HepG2 (cell line): ENCODE data around the gene MAP3K2. TPM values are rescaled to one million over a fixed set of nuclear protein-coding genes. Genes with fewer than 3 reads are reported as not detected.
A peak's percentile ranks its signal among the peaks of the same experiment; 100 is the strongest.

Experiments
- AGO2 ChIP-seq: fragments of 200-400 bp; formaldehyde crosslinking; optimal IDR thresholded peaks from 2 replicates; pipeline ENCODE3; 2017; ENCODE audit warnings: mild to moderate bottlenecking, low read depth, low read length, moderate library complexity
- CREB1 ChIP-seq, 2 experiments: fragments of 450-650 bp in 1 of 2; IDR thresholded peaks; 2 replicates each; pipeline ENCODE4 v1.6.1; 2016 to 2017; ENCODE audit warnings: control low read depth in 1 of 2, mild to moderate bottlenecking in 1 of 2, missing compliant biosample characterization in 1 of 2, missing genetic modification characterization in 1 of 2
- ZFY ChIP-seq: sonication (generic); formaldehyde crosslinking; IDR thresholded peaks from 2 replicates; pipeline ENCODE4 v1.4.0; 2020; ENCODE audit warnings: missing genetic modification reagents
- ZMAT3 ChIP-seq: sonication (generic); formaldehyde crosslinking; conservative IDR thresholded peaks from 2 replicates; pipeline ENCODE4 v1.7.0; 2021; ENCODE audit warnings: missing genetic modification reagents
- ZNF276 ChIP-seq: sonication (generic); formaldehyde crosslinking; IDR thresholded peaks from 2 replicates; pipeline ENCODE4 v1.4.0; 2020; ENCODE audit warnings: mild to moderate bottlenecking, low read depth, missing genetic modification reagents
- ZNF329 ChIP-seq: sonication (generic); formaldehyde crosslinking; IDR thresholded peaks from 2 replicates; pipeline ENCODE4 v1.9.0; 2021; ENCODE audit warnings: low read depth, mild to moderate bottlenecking, missing genetic modification reagents
- ZNF605 ChIP-seq: sonication (generic); formaldehyde crosslinking; IDR thresholded peaks from 2 replicates; pipeline ENCODE4 v1.8.0; 2022; ENCODE audit warnings: mild to moderate bottlenecking, missing genetic modification reagents
- ZNF687 ChIP-seq: sonication (generic); formaldehyde crosslinking; IDR thresholded peaks from 2 replicates; pipeline ENCODE4 v1.5.1; 2020; ENCODE audit warnings: mild to moderate bottlenecking, missing genetic modification reagents, moderate library complexity
- ZNF703 ChIP-seq: sonication (generic); formaldehyde crosslinking; IDR thresholded peaks from 2 replicates; pipeline ENCODE4 v1.5.1; 2020; ENCODE audit warnings: missing genetic modification reagents, mild to moderate bottlenecking, moderate library complexity, borderline replicate concordance
- polyA plus RNA-seq, 8 experiments: library from polyadenylated mRNA; depleted of rRNA in 3 of 8; stranded (reverse) in 7 of 8; unstranded in 1 of 8; fragments of >200 nt; fragmentation: Illumina TruSeq in 4 of 8; extraction: Trizol in 4 of 8; gene quantifications; 2 replicates each; pipeline versions ENCODE4 v1.2.1 to v1.2.3, GENCODE V29; 2011 to 2016; ENCODE audit warnings: low read depth in 4 of 8, missing spikeins in 1 of 8, mixed read lengths in 1 of 8; ENCODE audit not compliant: insufficient read depth in 1 of 8
- total RNA-seq, 5 experiments: library from RNA; depleted of rRNA; stranded (reverse); fragments of >200 nt; fragmentation: Illumina TruSeq; extraction: Trizol; gene quantifications; 2 replicates each; pipeline ENCODE4 v1.2.3, GENCODE V29; 2016; ENCODE audit warnings: low read depth in 1 of 5

The MAP3K2 gene
- total and polyA plus RNA-seq, 2 of the 13 experiments (the other 11 are each of a cell fraction or from before 2014, with no cell fraction given) = 12.2 to 37.2 TPM

GRCh38 chr2:127426501-127427354 lies 39.0 kb upstream of the MAP3K2 start (continued):
- TF ChIP-seq ZNF687 (CRISPR knock-in tag) = 0 out of 2 replicates have a peak, but pooled peaks have one; percentile 17
- peak; percentile 69 for TF ChIP-seq AGO2
- no peak for TF ChIP-seq ZNF703 (CRISPR knock-in tag)
- TF ChIP-seq ZMAT3 (CRISPR knock-in tag) = no peak
- peak; percentile 38; the same call in 1 of the 2 replicates for TF ChIP-seq ZNF605
- TF ChIP-seq CREB1 (IDR thresholded peaks at IDR 0.05) = peak; percentile 66
- TF ChIP-seq CREB1 (CRISPR knock-in tag; IDR thresholded peaks at IDR 0.05) = no peak
- TF ChIP-seq ZNF276 (CRISPR knock-in tag) = no peak
- TF ChIP-seq ZNF329 = no peak
- TF ChIP-seq ZFY (CRISPR knock-in tag) = peak; percentile 24; the same call in 1 of the 2 replicates
- TF ChIP-seq, all 625 proteins: peak for 10
